Sigmoid colon (tissue), 7 donors: ENCODE data around the gene PDIA4. TPM values are rescaled to one million over a fixed set of nuclear protein-coding genes. Genes with fewer than 3 reads are reported as not detected.
"Not testable (repeated sequence)": the region's sequence is repeated elsewhere in the genome, so short reads cannot be mapped to it uniquely, and the experiment has no call there.

ENCODE experiments used
- DNase-seq: peaks from one replicate; pipeline ENCODE4 v3.0.0-alpha.2; 2019
- H3K27ac ChIP-seq, 4 donors: fragments of 200-600 bp; sonication (generic); one replicate each; pipeline ENCODE4 v1.5.1; 2016 to 2019; ENCODE audit warnings: mild to moderate bottlenecking in 1 of 4
- H3K27me3 ChIP-seq, 3 donors: fragments of 200-600 bp; sonication (generic); one replicate each; pipeline ENCODE4 v1.5.1; 2019; ENCODE audit warnings: mild to moderate bottlenecking in 1 of 3
- H3K36me3 ChIP-seq, 4 donors: fragments of 200-600 bp; sonication (generic); one replicate each; pipeline ENCODE4 v1.5.1; 2016 to 2019
- H3K4me1 ChIP-seq, 4 donors: fragments of 200-600 bp; sonication (generic); one replicate each; pipeline ENCODE4 v1.5.1; 2017 to 2019
- H3K4me3 ChIP-seq, 4 donors: fragments of 200-600 bp; sonication (generic); one replicate each; pipeline ENCODE4 v1.5.1; 2017 to 2019; ENCODE audit warnings: mild to moderate bottlenecking in 2 of 4, moderate library complexity in 1 of 4
- H3K9me3 ChIP-seq, 4 donors: fragments of 200-600 bp in 3 of 4; sonication (generic) in 3 of 4; one replicate each; pipeline versions ENCODE4 v1.5.1 to v1.6.1; 2013 to 2019
- CTCF ChIP-seq, 4 experiments: fragments of 450-650 bp in 3 of 4; fragments of 200-600 bp in 1 of 4; IDR thresholded peaks; one replicate each; pipeline ENCODE4 v1.5.1; 2016 to 2019; ENCODE audit warnings: antibody characterized with exemption in 4 of 4, mild to moderate bottlenecking in 3 of 4, moderate library complexity in 2 of 4
- EP300 ChIP-seq, 4 donors: sonication (generic); formaldehyde crosslinking; IDR thresholded peaks; one replicate each; pipeline ENCODE4 v1.6.1; 2017; ENCODE audit warnings: antibody characterized with exemption in 4 of 4
- POLR2A ChIP-seq, 2 donors: fragments of 450-650 bp; IDR thresholded peaks; one replicate each; pipeline ENCODE4 v1.6.1; 2016; ENCODE audit warnings: antibody characterized with exemption in 2 of 2, mild to moderate bottlenecking in 2 of 2, moderate library complexity in 2 of 2
- POLR2AphosphoS5 ChIP-seq, 4 donors: sonication (generic); formaldehyde crosslinking; IDR thresholded peaks; one replicate each; pipeline ENCODE4 v1.6.1; 2017; ENCODE audit warnings: antibody characterized with exemption in 4 of 4
- WGBS, 2 donors: extraction: QIAGEN DNeasy Blood & Tissue Kit; methylation state at CpG; one replicate each; pipeline ENCODE4 v1.1.7; 2013; 5-methylcytosine and 5-hydroxymethylcytosine counted together
- intact Hi-C: fragments of 100-400 bp; cut with DNase I; formaldehyde crosslinking; loops from one replicate; pipeline ENCODE4 v1.15.1; 2023
- polyA plus RNA-seq, 3 donors: library from polyadenylated mRNA; stranded (reverse); fragments of 200-250 nt; gene quantifications; one replicate each; pipeline ENCODE4 v1.2.3, GENCODE V29; 2013
- total RNA-seq, 4 donors: library from RNA; depleted of rRNA; stranded (reverse); fragments of >200 nt; gene quantifications; one replicate each; pipeline ENCODE4 v1.1.0, GENCODE V29; 2016
- donor health status: healthy with polysubstance abuse.
- donor health status: Bipolar disorder and iron deficiency.
- donor health status: healthy.

PDIA4 gene
- total and polyA plus RNA-seq, 7 donors, result 11.4 to 183 (median 40.9) TPM

- intact Hi-C loops, result no loop called here
- no peaks in the 10 kb centered on the region for H3K4me1 ChIP-seq
- no peaks in the 10 kb centered on the region for H3K27me3 ChIP-seq
- H3K36me3 ChIP-seq, result no peaks in the 10 kb centered on the region
- TF ChIP-seq POLR2A (IDR thresholded peaks at IDR 0.05) (no peak), CTCF (IDR thresholded peaks at IDR 0.05) (no peak), POLR2AphosphoS5 (IDR thresholded peaks at IDR 0.05) (no peak), EP300 (IDR thresholded peaks at IDR 0.05) (no peak)
- H3K9me3 ChIP-seq, result no peaks in the 10 kb centered on the region
- no peak overlapping the region for H3K27ac ChIP-seq
- H3K4me3 ChIP-seq, result no peak overlapping the region
- 99 to 100% methylated on average over 1 of the region's 1 CpG for WGBS, 2 donors
- DNase-seq, result no peak
Observed at GRCh38 chr7:149036676-149037075, 8.4 kb upstream of the PDIA4 start.

GRCh38 chr7:149031353-149031910 lies 3.1 kb upstream of the PDIA4 start:
- H3K4me1 ChIP-seq, result peaks cover 0 to 22% (median 20%) of the 10 kb centered on the region in 4 donors
- TF ChIP-seq POLR2AphosphoS5 (IDR thresholded peaks at IDR 0.05) (no peak), EP300 (IDR thresholded peaks at IDR 0.05) (no peak), POLR2A (IDR thresholded peaks at IDR 0.05) (no peak), CTCF (IDR thresholded peaks at IDR 0.05) (no peak)
- H3K27me3 ChIP-seq, result no peaks in the 10 kb centered on the region
- 88 to 96% methylated on average over 3 of the region's 3 CpGs for WGBS, 2 donors
- H3K27ac ChIP-seq, result no peak overlapping the region
- intact Hi-C loops, result no loop called here
- no peak overlapping the region for H3K4me3 ChIP-seq
- H3K36me3 ChIP-seq, result no peaks in the 10 kb centered on the region
- DNase-seq, result no peak
- no peaks in the 10 kb centered on the region for H3K9me3 ChIP-seq

DNA sequence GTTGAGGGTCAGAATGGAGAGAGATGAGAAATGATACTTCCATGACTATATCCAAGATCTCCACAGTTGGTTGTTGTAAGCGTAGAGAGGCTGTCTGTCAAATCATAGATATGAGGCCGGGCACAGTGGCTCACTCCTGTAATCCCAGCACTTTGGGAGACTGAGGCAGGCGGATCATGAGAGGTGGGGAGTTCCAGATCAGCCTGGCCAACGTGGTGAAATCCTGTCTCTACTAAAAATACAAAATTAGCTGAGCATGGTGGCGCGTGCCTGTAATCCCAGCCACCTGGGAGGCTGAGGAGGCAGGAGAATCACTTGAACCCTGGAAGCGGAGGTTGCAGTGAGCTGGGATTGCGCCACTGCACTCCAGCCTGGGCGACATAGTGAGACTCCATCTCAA lies 2.1 kb upstream of the PDIA4 start:
- H3K9me3 ChIP-seq, H3K4me3 ChIP-seq, DNase-seq, H3K27me3 ChIP-seq, H3K36me3 ChIP-seq, intact Hi-C loops: not testable (repeated sequence)
- peak overlapping the region in 1 of 4 donors; percentile 95 for H3K27ac ChIP-seq
- 85 to 96% methylated on average over 9 of the region's 9 CpGs for WGBS, 2 donors
- H3K4me1 ChIP-seq, result peaks cover 0 to 28% (median 23%) of the 10 kb centered on the region in 4 donors

DNA sequence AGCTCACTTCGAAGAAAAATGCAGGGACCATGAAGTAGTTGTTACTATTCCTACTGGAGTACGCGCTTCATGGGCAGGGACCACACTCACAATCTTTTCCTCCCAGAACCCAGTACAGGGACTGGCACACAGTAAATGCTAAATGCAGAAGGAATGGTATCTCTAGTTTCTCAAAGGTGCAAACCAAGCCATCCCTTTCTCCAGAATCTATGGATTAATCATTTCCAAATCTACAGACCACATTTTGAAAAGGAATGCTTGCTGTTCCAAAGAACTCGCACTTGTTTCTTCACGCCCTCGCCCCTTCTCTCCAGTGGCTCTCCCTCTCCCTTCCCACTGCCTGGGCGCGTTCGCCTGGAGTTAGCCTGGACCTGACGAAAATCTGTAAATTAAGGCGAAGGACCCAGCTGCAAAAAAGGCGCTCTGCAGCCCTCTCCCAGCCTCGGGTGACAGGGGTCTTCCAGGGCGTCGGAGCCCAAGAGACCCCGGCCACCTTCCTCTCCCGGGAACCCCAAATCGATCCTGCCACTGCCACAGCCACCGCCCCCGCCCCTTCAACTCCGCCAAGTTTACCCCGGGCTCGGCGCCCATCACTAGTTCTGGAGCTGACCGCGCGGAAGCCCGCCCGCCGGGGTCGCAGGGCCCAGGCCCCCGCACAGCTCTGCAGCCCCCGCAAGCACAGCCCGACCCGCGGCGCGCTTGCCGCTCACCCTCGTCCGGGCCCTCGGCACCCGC lies 527 bp downstream of the PDIA4 start:
- Histone ChIP-seq H3K27ac (peak overlapping the region; percentile 92 to 96 (median 95)), H3K9me3 (no peaks in the 10 kb centered on the region), H3K27me3 (no peaks in the 10 kb centered on the region), H3K36me3 (no peaks in the 10 kb centered on the region), H3K4me1 (peaks cover 0 to 28% (median 23%) of the 10 kb centered on the region in 4 donors), H3K4me3 (peak overlapping the region; percentile 59 to 90 (median 82))
- intact Hi-C loops, result loop anchor here (1.0 to 5.0 kb wide), 8 partner anchors 21 to 745 kb away; partner anchors contain the start of genes CUL1, EZH2, ZNF467 and ZNF786
- 1% methylated on average over 43 of the region's 43 CpGs for WGBS, 2 donors
- TF ChIP-seq EP300 (IDR thresholded peaks at IDR 0.05), result no peak
- no peak for TF ChIP-seq POLR2AphosphoS5 (IDR thresholded peaks at IDR 0.05)
- no peak for TF ChIP-seq CTCF (IDR thresholded peaks at IDR 0.05)
- no peak for TF ChIP-seq POLR2A (IDR thresholded peaks at IDR 0.05)
- no peak for DNase-seq

GRCh38 chr7:149027055-149027454 lies 1.2 kb downstream of the PDIA4 start:
- peaks cover 0 to 28% (median 23%) of the 10 kb centered on the region in 4 donors for H3K4me1 ChIP-seq
- peak overlapping the region in 3 of 4 donors; percentile 78 to 90 (median 86) for H3K4me3 ChIP-seq
- peak overlapping the region in 3 of 4 donors; percentile 92 to 96 (median 95) for H3K27ac ChIP-seq
- H3K9me3 ChIP-seq, result no peaks in the 10 kb centered on the region
- H3K36me3 ChIP-seq, result no peaks in the 10 kb centered on the region
- no peaks in the 10 kb centered on the region for H3K27me3 ChIP-seq
- DNase-seq, result no peak
- intact Hi-C loops, result loop anchor here (2.0 to 5.0 kb wide), 4 partner anchors 20 to 745 kb away; partner anchors contain the start of genes EZH2 and ZNF467
- TF ChIP-seq POLR2A (IDR thresholded peaks at IDR 0.05), result no peak
- TF ChIP-seq POLR2AphosphoS5 (IDR thresholded peaks at IDR 0.05), result no peak
- TF ChIP-seq EP300 (IDR thresholded peaks at IDR 0.05), result no peak
- TF ChIP-seq CTCF (IDR thresholded peaks at IDR 0.05), result no peak
- 4 to 18% methylated on average over 10 of the region's 10 CpGs for WGBS, 2 donors
